Measurements from ENCODE around the gene PDE4A.

PDE4A gene

DNA sequence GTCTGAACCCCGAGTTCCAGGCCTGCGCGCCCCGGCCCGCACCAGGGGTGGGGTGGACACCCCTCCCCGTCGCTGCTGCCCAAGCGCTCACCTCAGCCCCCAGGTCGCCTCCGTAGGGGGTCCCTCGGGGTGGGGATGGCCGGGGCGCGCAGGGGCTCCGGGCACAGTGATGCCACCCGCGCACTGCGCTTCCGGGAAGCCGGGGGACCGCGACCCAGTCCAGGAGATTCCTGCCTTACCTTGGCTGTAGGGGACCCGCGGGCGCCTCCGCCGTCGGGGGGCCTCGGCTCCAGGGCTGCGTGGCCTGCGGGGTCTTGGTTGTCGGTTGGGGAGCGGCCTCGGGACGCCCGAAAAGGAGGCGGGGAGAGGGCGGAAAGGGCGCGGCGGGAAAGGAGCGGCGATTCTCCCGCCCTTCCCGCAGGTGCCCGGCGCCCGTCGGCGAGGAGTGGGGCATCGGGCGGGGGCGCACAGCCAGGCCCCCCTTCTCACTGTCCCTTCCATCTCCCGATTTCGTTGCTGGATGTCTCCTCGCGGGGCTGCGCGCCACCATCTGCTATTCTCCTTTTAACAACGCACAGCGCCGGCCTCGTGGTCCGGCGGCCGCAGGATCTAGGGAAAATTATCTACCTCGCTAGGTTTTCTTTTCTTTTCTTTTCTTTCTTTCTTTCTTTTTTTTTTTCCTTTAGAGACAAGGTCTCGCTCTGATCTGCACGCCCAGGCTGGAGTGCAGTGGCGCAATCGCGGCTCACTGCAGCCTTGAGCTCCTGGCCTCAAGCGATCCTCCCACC is 82.9 kb downstream of the PDE4A start, which contains the start of gene KEAP1:
Gene KEAP1 (minus strand): TSS at position 355 of the 788 bp plus-strand sequence. CDS start 3,323 bp downstream, outside the sequence.
- H3F3A ChIP-seq (ENCODE audit: insufficient read depth, low read length) = no peaks in the 10 kb centered on the region
- no peaks in the 10 kb centered on the region for H3K27me3 ChIP-seq (ENCODE audit: insufficient read depth, low read length)
- H3K36me3 ChIP-seq (ENCODE audit: insufficient read depth, low read length) = peaks cover 25% of the 10 kb centered on the region
- H3K9me3 ChIP-seq (ENCODE audit: low read length) = no peaks in the 10 kb centered on the region
- H4K20me1 ChIP-seq (ENCODE audit: insufficient read depth, low read length) = no peaks in the 10 kb centered on the region
- H3K79me2 ChIP-seq (ENCODE audit: insufficient read depth, low read length) = peaks cover 20% of the 10 kb centered on the region
- TF ChIP-seq EZH2 (IDR thresholded peaks at IDR 0.05; ENCODE audit: borderline replicate concordance, low read length) = no peak
- TF ChIP-seq CTCF (IDR thresholded peaks at IDR 0.05; ENCODE audit: low read length) = peak; percentile 11; the same call in 1 of the 2 replicates
- peak within 1 kb of the TSS; percentile 98 for H3K9ac ChIP-seq (ENCODE audit: low read length)
- peak within 1 kb of the TSS; percentile 77 for H3K27ac ChIP-seq (ENCODE audit: low read depth, low read length, poor library complexity, severe bottlenecking)
- peak within 1 kb of the TSS; percentile 89 for H3K4me3 ChIP-seq (ENCODE audit: low read depth, low read length, poor library complexity, severe bottlenecking)
- peak within 1 kb of the TSS; percentile 84 for H3K4me2 ChIP-seq (ENCODE audit: low read length)
- H2AFZ ChIP-seq (ENCODE audit: low read length) = 0 out of 2 replicates have a peak within 1 kb of the TSS, but pooled peaks have one; percentile 6
- peaks cover 21% of the 10 kb centered on the region for H3K4me1 ChIP-seq (ENCODE audit: insufficient read depth, low read length, severe bottlenecking)
- no peaks in the 10 kb centered on the region for H3K9me2 ChIP-seq (ENCODE audit: low read depth, low read length)

- no peak overlapping the region for H3K27ac ChIP-seq (ENCODE audit: low read depth, low read length, poor library complexity, severe bottlenecking)
- no peak for TF ChIP-seq EZH2 (IDR thresholded peaks at IDR 0.05; ENCODE audit: borderline replicate concordance, low read length)
- peak; percentile 80 for TF ChIP-seq CTCF (IDR thresholded peaks at IDR 0.05; ENCODE audit: low read length)
- H3K27me3 ChIP-seq (ENCODE audit: insufficient read depth, low read length) = no peaks in the 10 kb centered on the region
- no peaks in the 10 kb centered on the region for H3K9me2 ChIP-seq (ENCODE audit: low read depth, low read length)
- H3K4me1 ChIP-seq (ENCODE audit: insufficient read depth, low read length, severe bottlenecking) = peaks cover 19% of the 10 kb centered on the region
- no peak overlapping the region for H2AFZ ChIP-seq (ENCODE audit: low read length)
- no peak overlapping the region for H3K9ac ChIP-seq (ENCODE audit: low read length)
- no peak overlapping the region for H3K4me2 ChIP-seq (ENCODE audit: low read length)
- no peak overlapping the region for H3K4me3 ChIP-seq (ENCODE audit: low read depth, low read length, poor library complexity, severe bottlenecking)
- H3K36me3 ChIP-seq (ENCODE audit: insufficient read depth, low read length) = 0 out of 2 replicates have a peak, but pooled peaks cover 3% of the 10 kb centered on the region
- H3F3A ChIP-seq (ENCODE audit: insufficient read depth, low read length) = no peaks in the 10 kb centered on the region
- no peaks in the 10 kb centered on the region for H3K9me3 ChIP-seq (ENCODE audit: low read length)
- H4K20me1 ChIP-seq (ENCODE audit: insufficient read depth, low read length) = no peaks in the 10 kb centered on the region
- peaks cover 17% of the 10 kb centered on the region for H3K79me2 ChIP-seq (ENCODE audit: insufficient read depth, low read length)
Observed at GRCh38 chr19:10505583-10506229, 85.4 kb downstream of the PDE4A start.

DNA sequence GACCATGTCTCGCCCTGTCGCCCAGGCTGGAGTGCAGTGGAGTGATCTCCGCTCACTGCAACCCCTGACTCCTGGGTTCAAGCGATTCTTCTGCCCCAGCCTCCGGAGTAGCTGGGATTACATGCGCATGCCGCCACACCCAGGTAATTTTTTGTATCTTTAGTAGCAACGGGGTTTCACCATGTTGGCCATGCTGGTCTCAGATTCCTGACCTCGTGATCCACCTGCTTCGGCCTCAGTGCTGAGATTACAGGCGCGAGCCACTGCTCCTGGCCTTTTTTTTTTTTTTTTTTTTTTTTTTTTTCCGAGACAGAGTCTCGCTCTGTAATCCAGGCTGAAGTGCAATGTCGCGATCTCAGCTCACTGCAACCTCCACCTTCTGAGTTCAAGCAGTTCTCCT is 87.7 kb downstream of the PDE4A start:
- Histone ChIP-seq H3K9me3 (ENCODE audit: low read length) (no peaks in the 10 kb centered on the region), H3K4me2 (ENCODE audit: low read length) (no peak overlapping the region), H3F3A (ENCODE audit: insufficient read depth, low read length) (no peaks in the 10 kb centered on the region)

More for the DNA sequence above, 87.7 kb downstream of the PDE4A start:
- Histone ChIP-seq H3K79me2 (ENCODE audit: insufficient read depth, low read length) (no peaks in the 10 kb centered on the region), H4K20me1 (ENCODE audit: insufficient read depth, low read length) (no peaks in the 10 kb centered on the region), H3K4me3 (ENCODE audit: low read depth, low read length, poor library complexity, severe bottlenecking) (no peak overlapping the region), H3K4me1 (ENCODE audit: insufficient read depth, low read length, severe bottlenecking) (peaks cover 8% of the 10 kb centered on the region), H3K9me2 (ENCODE audit: low read depth, low read length) (no peaks in the 10 kb centered on the region), H3K27ac (ENCODE audit: low read depth, low read length, poor library complexity, severe bottlenecking) (no peak overlapping the region), H3K27me3 (ENCODE audit: insufficient read depth, low read length) (no peaks in the 10 kb centered on the region), H3K36me3 (ENCODE audit: insufficient read depth, low read length) (no peaks in the 10 kb centered on the region), H3K9ac (ENCODE audit: low read length) (no peak overlapping the region), H2AFZ (ENCODE audit: low read length) (no peak overlapping the region)
- TF ChIP-seq EZH2 (IDR thresholded peaks at IDR 0.05; ENCODE audit: borderline replicate concordance, low read length) = no peak
- no peak for TF ChIP-seq CTCF (IDR thresholded peaks at IDR 0.05; ENCODE audit: low read length)
